GM23248 (cell line): ENCODE results near the gene PTPRE. TPM values are rescaled to one million over a fixed set of nuclear protein-coding genes. Genes with fewer than 3 reads are reported as not detected.

ENCODE experiments used
- DNase-seq: peaks from one replicate; pipeline ENCODE4 v3.0.0-alpha.2; 2015
- H2AFZ ChIP-seq: fragments of 200-600 bp; sonication (generic); 2 replicates; pipeline ENCODE4 v1.6.1; 2016; ENCODE audit warnings: antibody characterized with exemption
- H3F3A ChIP-seq: fragments of 200-600 bp; sonication (generic); 2 replicates; pipeline ENCODE4 v1.6.1; 2016; ENCODE audit warnings: mild to moderate bottlenecking, antibody characterized with exemption, mixed run types; ENCODE audit not compliant: insufficient read depth
- H3K27ac ChIP-seq: fragments of 200-600 bp; sonication (generic); 2 replicates; pipeline ENCODE4 v1.5.1; 2016; ENCODE audit warnings: mild to moderate bottlenecking
- H3K27me3 ChIP-seq: fragments of 200-600 bp; sonication (generic); replicated peaks from 2 replicates; pipeline ENCODE4 v1.6.1; 2016; ENCODE audit warnings: mild to moderate bottlenecking; ENCODE audit not compliant: insufficient read depth
- H3K36me3 ChIP-seq: fragments of 200-600 bp; sonication (generic); 2 replicates; pipeline ENCODE4 v1.6.1; 2016; ENCODE audit warnings: low read depth, mild to moderate bottlenecking
- H3K4me1 ChIP-seq: fragments of 200-600 bp; sonication (generic); 2 replicates; pipeline ENCODE4 v1.6.1; 2016; ENCODE audit warnings: mild to moderate bottlenecking; ENCODE audit not compliant: insufficient read depth
- H3K4me2 ChIP-seq: fragments of 200-600 bp; sonication (generic); one replicate; pipeline ENCODE4 v1.6.1; 2016; ENCODE audit warnings: mild to moderate bottlenecking; ENCODE audit not compliant: unreplicated experiment
- H3K4me3 ChIP-seq: fragments of 200-600 bp; sonication (generic); 2 replicates; pipeline ENCODE4 v1.5.1; 2016; ENCODE audit warnings: mild to moderate bottlenecking
- H3K79me2 ChIP-seq: fragments of 200-600 bp; sonication (generic); 2 replicates; pipeline ENCODE4 v1.6.1; 2016; ENCODE audit warnings: mild to moderate bottlenecking; ENCODE audit not compliant: insufficient read depth
- H3K9ac ChIP-seq: fragments of 200-600 bp; sonication (generic); 2 replicates; pipeline ENCODE4 v1.6.1; 2016; ENCODE audit warnings: mild to moderate bottlenecking
- H3K9me2 ChIP-seq: fragments of 200-600 bp; sonication (generic); 2 replicates; pipeline ENCODE4 v1.6.1; 2016; ENCODE audit warnings: mixed run types, mild to moderate bottlenecking, moderate library complexity; ENCODE audit not compliant: insufficient read depth
- H3K9me3 ChIP-seq: fragments of 200-600 bp; sonication (generic); one replicate; pipeline ENCODE4 v1.6.1; 2017; ENCODE audit warnings: low read depth
- H4K20me1 ChIP-seq: fragments of 200-600 bp; sonication (generic); 2 replicates; pipeline ENCODE4 v1.6.0; 2016; ENCODE audit not compliant: insufficient read depth
- EZH2 ChIP-seq: fragments of 200-600 bp; sonication (generic); IDR thresholded peaks from 2 replicates; pipeline ENCODE4 v1.6.1; 2018; ENCODE audit warnings: antibody characterized with exemption, mild to moderate bottlenecking; ENCODE audit not compliant: insufficient read depth, poor library complexity, severe bottlenecking
- EZH2phosphoT487 ChIP-seq: fragments of 200-600 bp; sonication (generic); IDR thresholded peaks from 2 replicates; pipeline ENCODE4 v1.6.1; 2018; ENCODE audit warnings: antibody characterized with exemption, moderate library complexity, mild to moderate bottlenecking, low read depth; ENCODE audit not compliant: insufficient read depth
- WGBS, 2 experiments: methylation state at CpG; one replicate each; pipeline ENCODE4 v1.1.6; 2015 to 2017; ENCODE audit warnings: low lambda C conversion rate in 2 of 2, low coverage in 1 of 2; ENCODE audit errors: missing lambda C conversion rate in 2 of 2; 5-methylcytosine and 5-hydroxymethylcytosine counted together
- in situ Hi-C: fragments of 300-500 bp; cut with MboI; formaldehyde crosslinking; loops from 2 replicates; pipeline ENCODE4 v1.15.0; 2020
- polyA plus RNA-seq: library from polyadenylated mRNA; unstranded; fragments of >200 nt; fragmentation: Nextera tagmentation; extraction: Ambion mirVana; gene quantifications from 2 replicates; pipeline ENCODE4 v1.2.1, GENCODE V29; 2016
- total RNA-seq: library from RNA; depleted of rRNA; stranded (reverse); fragments of >200 nt; shearing (Covaris generic); gene quantifications from 2 replicates; pipeline ENCODE4 v1.2.3, GENCODE V29; 2014

Gene PTPRE
- total and polyA plus RNA-seq, 2 experiments from 2014 or later, result 2.7 to 4.7 TPM

DNA sequence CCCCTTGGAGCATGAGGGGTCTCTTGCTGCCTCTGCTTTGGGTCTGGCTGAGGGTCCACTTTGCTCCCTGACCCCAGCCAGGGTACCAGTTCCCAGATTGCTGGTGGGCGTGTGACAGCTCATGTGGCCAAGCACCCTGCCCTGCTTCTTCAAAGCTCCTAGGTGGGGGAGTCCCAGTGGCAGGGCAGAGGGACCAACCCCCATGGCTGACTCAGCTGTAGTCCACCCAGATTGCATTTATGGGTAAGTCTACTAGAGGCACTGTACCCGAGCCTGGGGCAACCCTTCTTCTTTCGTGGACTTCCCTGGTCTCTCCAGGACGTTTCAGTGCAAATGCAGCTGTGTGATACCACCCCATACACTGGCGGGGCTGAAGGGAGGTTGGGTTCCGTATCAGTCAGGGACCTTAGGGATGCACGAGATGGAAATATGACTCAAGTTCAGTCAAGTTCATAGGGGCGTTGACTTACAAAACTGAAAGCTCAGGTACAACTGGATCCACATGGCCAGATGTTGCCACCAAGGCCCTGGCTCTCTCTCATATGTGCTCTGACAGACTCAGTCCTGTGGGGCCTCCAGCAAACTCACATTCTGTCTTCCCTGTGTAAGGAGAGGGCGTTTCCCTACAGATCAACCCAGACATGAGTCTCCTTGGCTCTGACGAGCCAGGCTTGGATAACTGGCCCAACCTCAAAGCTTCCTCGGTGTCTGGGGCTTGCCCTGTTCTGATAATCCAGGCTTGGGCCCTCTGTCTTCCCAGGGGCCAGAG, 13.6 kb downstream of the PTPRE start:
- no peaks in the 10 kb centered on the region for H3K36me3 ChIP-seq

DNA sequence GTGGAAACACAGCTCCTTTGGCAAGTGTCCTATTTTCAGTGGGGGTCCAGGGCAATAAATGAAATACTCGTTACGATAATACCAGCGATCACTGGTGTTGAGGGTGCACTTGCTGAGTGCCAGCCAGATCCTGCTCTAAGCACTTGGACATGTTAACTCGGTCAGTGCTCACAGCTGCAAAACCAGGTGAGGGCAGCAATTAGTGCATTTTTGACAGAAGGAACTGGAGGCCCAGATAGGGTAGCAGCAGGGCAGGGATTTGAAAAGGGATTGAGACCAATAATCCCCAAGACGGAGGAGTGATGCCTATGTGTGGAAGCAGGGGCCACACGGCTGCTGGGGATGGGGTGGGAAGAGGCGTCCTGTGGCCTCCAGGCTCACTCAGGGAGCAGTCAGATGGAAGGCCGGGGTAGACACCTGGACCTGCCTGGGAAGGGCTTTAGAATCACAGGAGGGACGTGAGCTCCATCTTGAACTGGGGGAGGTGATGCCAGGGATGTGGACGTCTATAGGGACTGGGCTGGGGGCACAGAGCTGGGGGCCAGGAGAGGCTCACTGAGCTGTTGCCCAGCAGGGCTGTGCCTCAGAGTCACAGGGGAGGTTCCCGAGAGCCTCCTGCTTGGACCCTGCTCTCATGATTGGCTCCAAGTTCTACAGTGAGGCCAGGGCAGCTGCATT, 14.3 kb downstream of the PTPRE start:
- peak overlapping the region; percentile 79 for H3K27ac ChIP-seq
- no peaks in the 10 kb centered on the region for H3K9me3 ChIP-seq
- no peaks in the 10 kb centered on the region for H3K36me3 ChIP-seq
- H3K4me2 ChIP-seq, result no peak overlapping the region
- no peak for DNase-seq
- peaks cover 4% of the 10 kb centered on the region for H3K79me2 ChIP-seq
- 82 to 87% methylated on average over 11 of the region's 11 CpGs for WGBS, 2 experiments
- H3K9me2 ChIP-seq, result no peaks in the 10 kb centered on the region
- peaks cover 43% of the 10 kb centered on the region for H3K4me1 ChIP-seq
- in situ Hi-C loops, result no loop called here
- no peak for TF ChIP-seq EZH2phosphoT487
- TF ChIP-seq EZH2, result no peak
- no peaks in the 10 kb centered on the region for H3K27me3 ChIP-seq
- H3K4me3 ChIP-seq, result no peak overlapping the region
- H3K9ac ChIP-seq, result no peak overlapping the region
- H4K20me1 ChIP-seq, result no peaks in the 10 kb centered on the region
- no peak overlapping the region for H2AFZ ChIP-seq
- H3F3A ChIP-seq, result peaks cover 27% of the 10 kb centered on the region

More for the DNA sequence above, 13.6 kb downstream of the PTPRE start:
- Histone ChIP-seq H3K4me3 (no peak overlapping the region), H3K9ac (peak overlapping the region; percentile 54), H3K4me1 (peaks cover 43% of the 10 kb centered on the region), H3K79me2 (peaks cover 4% of the 10 kb centered on the region), H3K9me2 (no peaks in the 10 kb centered on the region), H3K9me3 (no peaks in the 10 kb centered on the region), H2AFZ (no peak overlapping the region), H4K20me1 (no peaks in the 10 kb centered on the region), H3K27me3 (no peaks in the 10 kb centered on the region), H3K4me2 (peak overlapping the region; percentile 47), H3K27ac (peak overlapping the region; percentile 79), H3F3A (peaks cover 27% of the 10 kb centered on the region)
- DNase-seq, result peak; percentile 56
- 66 to 67% methylated on average over 11 of the region's 11 CpGs for WGBS, 2 experiments
- in situ Hi-C loops, result no loop called here
- no peak for TF ChIP-seq EZH2phosphoT487
- TF ChIP-seq EZH2, result no peak

DNA sequence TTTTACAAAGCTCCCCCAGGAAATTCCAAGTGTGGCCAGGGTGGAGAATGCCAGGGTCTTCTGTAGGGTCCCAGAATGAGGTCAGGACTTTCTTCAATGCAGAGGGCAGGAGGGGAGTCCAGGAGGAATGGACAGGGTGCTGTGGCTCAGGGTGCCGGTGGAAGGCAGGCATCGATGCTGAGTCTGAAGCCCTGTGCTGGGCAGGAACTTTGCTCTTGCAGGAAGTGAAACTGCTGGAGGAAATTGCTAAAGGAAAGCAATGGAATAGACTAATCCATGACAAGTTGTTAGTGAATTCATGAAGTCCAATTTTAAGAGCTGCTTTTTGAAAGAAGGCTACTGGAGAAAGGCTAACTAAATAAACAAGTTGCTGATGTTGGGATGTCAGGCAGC, 14.8 kb downstream of the PTPRE start:
- Histone ChIP-seq H3K9me2 (no peaks in the 10 kb centered on the region), H3K27ac (no peak overlapping the region)

DNA sequence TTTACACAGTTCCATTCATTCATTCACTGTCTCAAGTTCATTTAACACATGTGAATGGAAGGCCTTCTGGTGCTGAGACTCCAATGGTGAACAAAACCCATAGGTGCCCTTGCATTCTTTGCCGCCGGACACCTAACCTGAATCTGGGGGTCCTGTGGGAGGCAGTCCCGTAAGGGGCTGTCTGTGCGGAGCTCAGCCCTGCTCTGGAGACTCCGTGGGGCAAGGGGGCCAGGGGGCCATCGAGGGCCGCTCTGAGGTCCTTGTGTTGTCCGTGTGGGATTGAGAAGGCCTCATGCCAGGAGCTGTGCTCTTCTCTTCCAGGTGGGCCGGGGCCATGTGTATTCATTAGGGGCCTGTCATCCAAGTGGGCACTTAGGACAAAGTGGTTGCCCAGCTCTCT, 15.3 kb downstream of the PTPRE start:
- Histone ChIP-seq H3K4me1 (peaks cover 43% of the 10 kb centered on the region), H3K4me2 (no peak overlapping the region), H3K9ac (no peak overlapping the region), H2AFZ (no peak overlapping the region), H3K79me2 (peaks cover 8% of the 10 kb centered on the region), H3K36me3 (no peaks in the 10 kb centered on the region), H3K4me3 (no peak overlapping the region), H3K9me3 (no peaks in the 10 kb centered on the region), H4K20me1 (no peaks in the 10 kb centered on the region), H3K27me3 (no peaks in the 10 kb centered on the region), H3F3A (peaks cover 27% of the 10 kb centered on the region), H3K9me2 (no peaks in the 10 kb centered on the region), H3K27ac (no peak overlapping the region)
- 77 to 88% methylated on average over 9 of the region's 9 CpGs for WGBS, 2 experiments
- no peak for TF ChIP-seq EZH2phosphoT487
- no peak for TF ChIP-seq EZH2
- DNase-seq, result no peak
- in situ Hi-C loops, result no loop called here

More for the DNA sequence above, 14.8 kb downstream of the PTPRE start:
- no peak for DNase-seq
- 82 to 84% methylated on average over 2 of the region's 2 CpGs for WGBS, 2 experiments
- no peaks in the 10 kb centered on the region for H3K9me3 ChIP-seq
- H3K27me3 ChIP-seq, result no peaks in the 10 kb centered on the region
- no peaks in the 10 kb centered on the region for H3K36me3 ChIP-seq
- H3K4me1 ChIP-seq, result peaks cover 43% of the 10 kb centered on the region
- no peak overlapping the region for H3K4me2 ChIP-seq
- no peaks in the 10 kb centered on the region for H4K20me1 ChIP-seq
- H3K4me3 ChIP-seq, result no peak overlapping the region
- peaks cover 27% of the 10 kb centered on the region for H3F3A ChIP-seq
- in situ Hi-C loops, result no loop called here
- H2AFZ ChIP-seq, result no peak overlapping the region
- H3K79me2 ChIP-seq, result peaks cover 4% of the 10 kb centered on the region
- no peak overlapping the region for H3K9ac ChIP-seq
- no peak for TF ChIP-seq EZH2phosphoT487
- TF ChIP-seq EZH2, result no peak
